HAP-1 (cell line): Measurements from ENCODE around the gene CD247.

Experiments used
- DNase-seq, 2 experiments: peaks; one replicate each; pipeline ENCODE4 v3.0.0-alpha.2; 2016 to 2020; ENCODE audit warnings: low spot score in 2 of 2
- H3K27me3 ChIP-seq: fragments of 250-450 bp; sonication (Bioruptor Pico); 2 replicates; pipeline ENCODE4 v1.5.1; 2020; ENCODE audit warnings: low read depth, mild to moderate bottlenecking, moderate library complexity
- H3K36me3 ChIP-seq: fragments of 250-450 bp; sonication (Bioruptor Pico); replicated peaks from 2 replicates; pipeline ENCODE4 v1.5.1; 2020; ENCODE audit warnings: mild to moderate bottlenecking
- H3K4me1 ChIP-seq: fragments of 250-450 bp; sonication (Bioruptor Pico); 2 replicates; pipeline ENCODE4 v1.5.1; 2020; ENCODE audit warnings: mild to moderate bottlenecking
- H3K4me3 ChIP-seq: fragments of 250-450 bp; sonication (Bioruptor Pico); 2 replicates; pipeline ENCODE4 v1.5.1; 2020; ENCODE audit warnings: mild to moderate bottlenecking, moderate library complexity
- H3K9me3 ChIP-seq: fragments of 250-450 bp; sonication (Bioruptor Pico); 2 replicates; pipeline ENCODE4 v1.5.1; 2020; ENCODE audit warnings: mild to moderate bottlenecking, moderate library complexity
- in situ Hi-C: fragments of 300-500 bp; cut with MboI; formaldehyde crosslinking; loops from 3 replicates; pipeline ENCODE4 v1.14.3; 2020; ENCODE audit warnings: low sequenced_read_pairs, inconsistent platforms, mixed read lengths

CD247 gene

GRCh38 chr1:167447521-167448136 lies 70.7 kb downstream of the CD247 start:
- in situ Hi-C loops: no loop called here
- Histone ChIP-seq H3K36me3 (no peaks in the 10 kb centered on the region), H3K27me3 (no peaks in the 10 kb centered on the region), H3K4me1 (no peaks in the 10 kb centered on the region), H3K4me3 (no peak overlapping the region), H3K9me3 (no peaks in the 10 kb centered on the region)
- DNase-seq: no peak

GRCh38 chr1:167446966-167447365 lies 71.4 kb downstream of the CD247 start:
- in situ Hi-C loops: no loop called here

GRCh38 chr1:167443757-167444156 lies 74.6 kb downstream of the CD247 start:
- Histone ChIP-seq H3K27me3 (no peaks in the 10 kb centered on the region), H3K9me3 (no peaks in the 10 kb centered on the region), H3K4me1 (no peaks in the 10 kb centered on the region), H3K36me3 (no peaks in the 10 kb centered on the region), H3K4me3 (no peak overlapping the region)
- no peak for DNase-seq
- in situ Hi-C loops: loop anchor here (5.0 kb wide), 2 partner anchors 176 to 376 kb away; no protein-coding TSS in a partner anchor

More at GRCh38 chr1:167446966-167447365, 71.4 kb downstream of the CD247 start:
- no peaks in the 10 kb centered on the region for H3K36me3 ChIP-seq
- no peaks in the 10 kb centered on the region for H3K27me3 ChIP-seq
- no peak for DNase-seq
- H3K4me3 ChIP-seq: no peak overlapping the region
- H3K4me1 ChIP-seq: no peaks in the 10 kb centered on the region
- H3K9me3 ChIP-seq: no peaks in the 10 kb centered on the region

- Histone ChIP-seq H3K9me3 (no peaks in the 10 kb centered on the region), H3K27me3 (no peaks in the 10 kb centered on the region), H3K36me3 (no peaks in the 10 kb centered on the region), H3K4me1 (no peaks in the 10 kb centered on the region), H3K4me3 (no peak overlapping the region)
- in situ Hi-C loops: loop anchor here (5.0 kb wide), 2 partner anchors 176 to 376 kb away; no protein-coding TSS in a partner anchor
- DNase-seq: no peak
Measured at GRCh38 chr1:167442854-167443565, 75.3 kb downstream of the CD247 start.

- Histone ChIP-seq H3K9me3 (no peaks in the 10 kb centered on the region), H3K4me3 (no peak overlapping the region), H3K36me3 (no peaks in the 10 kb centered on the region), H3K27me3 (no peaks in the 10 kb centered on the region), H3K4me1 (no peaks in the 10 kb centered on the region)
- DNase-seq: peak; percentile 63 to 93
- in situ Hi-C loops: loop anchor here (5.0 kb wide), 2 partner anchors 175 to 375 kb away; no protein-coding TSS in a partner anchor
Measured at GRCh38 chr1:167442142-167442848, 76.0 kb downstream of the CD247 start.

- Histone ChIP-seq H3K4me3 (no peak overlapping the region), H3K9me3 (no peaks in the 10 kb centered on the region), H3K4me1 (no peaks in the 10 kb centered on the region), H3K36me3 (no peaks in the 10 kb centered on the region), H3K27me3 (no peaks in the 10 kb centered on the region)
- in situ Hi-C loops: loop anchor here (5.0 kb wide), 2 partner anchors 174 to 374 kb away; no protein-coding TSS in a partner anchor
- no peak for DNase-seq
Measured at GRCh38 chr1:167441222-167441621, 77.1 kb downstream of the CD247 start.

- Histone ChIP-seq H3K4me1 (no peaks in the 10 kb centered on the region), H3K4me3 (no peak overlapping the region), H3K27me3 (no peaks in the 10 kb centered on the region), H3K36me3 (no peaks in the 10 kb centered on the region), H3K9me3 (no peaks in the 10 kb centered on the region)
- in situ Hi-C loops: loop anchor here (5.0 kb wide), 2 partner anchors 173 to 373 kb away; no protein-coding TSS in a partner anchor
- DNase-seq: no peak
Measured at GRCh38 chr1:167440776-167441175, 77.6 kb downstream of the CD247 start.

GRCh38 chr1:167440345-167440744 lies 78.0 kb downstream of the CD247 start:
- no peaks in the 10 kb centered on the region for H3K4me1 ChIP-seq
- no peaks in the 10 kb centered on the region for H3K36me3 ChIP-seq
- no peak for DNase-seq
- in situ Hi-C loops: loop anchor here (5.0 kb wide), 2 partner anchors 173 to 373 kb away; no protein-coding TSS in a partner anchor
- no peaks in the 10 kb centered on the region for H3K9me3 ChIP-seq
- H3K4me3 ChIP-seq: no peak overlapping the region
- no peaks in the 10 kb centered on the region for H3K27me3 ChIP-seq

- no peak for DNase-seq
- no peaks in the 10 kb centered on the region for H3K36me3 ChIP-seq
- H3K27me3 ChIP-seq: no peaks in the 10 kb centered on the region
- no peaks in the 10 kb centered on the region for H3K9me3 ChIP-seq
- H3K4me1 ChIP-seq: no peaks in the 10 kb centered on the region
- in situ Hi-C loops: no loop called here
- H3K4me3 ChIP-seq: no peak overlapping the region
Measured at GRCh38 chr1:167439301-167439988, 78.9 kb downstream of the CD247 start.

GRCh38 chr1:167438171-167439138 lies 79.9 kb downstream of the CD247 start:
- Histone ChIP-seq H3K27me3 (no peaks in the 10 kb centered on the region), H3K36me3 (no peaks in the 10 kb centered on the region), H3K4me3 (no peak overlapping the region), H3K9me3 (no peaks in the 10 kb centered on the region), H3K4me1 (no peaks in the 10 kb centered on the region)
- no peak for DNase-seq
- in situ Hi-C loops: no loop called here

- no peaks in the 10 kb centered on the region for H3K36me3 ChIP-seq
- in situ Hi-C loops: no loop called here
- H3K4me3 ChIP-seq: no peak overlapping the region
Measured at GRCh38 chr1:167435484-167435883, 82.8 kb downstream of the CD247 start.

GRCh38 chr1:167434306-167434705 lies 84.0 kb downstream of the CD247 start:
- Histone ChIP-seq H3K36me3 (no peaks in the 10 kb centered on the region), H3K9me3 (no peaks in the 10 kb centered on the region), H3K4me1 (peaks cover 30% of the 10 kb centered on the region), H3K27me3 (no peaks in the 10 kb centered on the region), H3K4me3 (no peak overlapping the region)
- DNase-seq: no peak
- in situ Hi-C loops: no loop called here

More at GRCh38 chr1:167435484-167435883, 82.8 kb downstream of the CD247 start:
- no peaks in the 10 kb centered on the region for H3K27me3 ChIP-seq
- no peaks in the 10 kb centered on the region for H3K9me3 ChIP-seq
- H3K4me1 ChIP-seq: peaks cover 18% of the 10 kb centered on the region
- no peak for DNase-seq
